ENCODE data around the gene BAMBI.

DNA sequence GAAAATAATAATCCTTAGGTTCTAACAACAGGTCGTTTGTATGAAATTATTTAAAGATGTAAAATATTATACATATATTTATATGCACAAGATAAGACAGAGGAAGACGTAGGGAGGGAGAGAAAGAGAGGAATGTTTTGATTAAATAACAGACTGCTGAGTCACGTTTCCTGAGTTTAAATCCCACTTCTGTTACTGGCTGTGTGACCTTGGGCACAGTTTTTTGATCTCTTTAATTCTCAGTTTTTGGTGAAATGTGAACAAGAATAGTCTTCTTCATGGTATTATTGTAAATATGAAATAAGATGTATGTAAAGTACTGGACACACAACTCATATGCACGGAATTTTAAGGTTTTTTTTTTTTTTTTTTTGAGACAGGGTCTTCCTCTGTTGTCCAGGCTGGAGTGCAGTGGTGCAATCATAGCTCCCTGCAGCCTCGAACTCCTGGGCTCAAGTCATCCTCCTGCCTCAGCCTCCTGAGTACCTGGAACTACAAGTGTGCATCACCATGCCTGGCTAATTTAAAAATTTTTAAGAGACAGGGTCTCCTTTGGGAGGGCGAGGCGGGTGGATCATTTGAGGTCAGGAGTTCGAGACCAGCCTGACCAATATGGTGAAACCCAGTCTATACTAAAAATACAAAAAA, 42.6 kb downstream of the BAMBI start:
- TF ChIP-seq, protein P1, sequence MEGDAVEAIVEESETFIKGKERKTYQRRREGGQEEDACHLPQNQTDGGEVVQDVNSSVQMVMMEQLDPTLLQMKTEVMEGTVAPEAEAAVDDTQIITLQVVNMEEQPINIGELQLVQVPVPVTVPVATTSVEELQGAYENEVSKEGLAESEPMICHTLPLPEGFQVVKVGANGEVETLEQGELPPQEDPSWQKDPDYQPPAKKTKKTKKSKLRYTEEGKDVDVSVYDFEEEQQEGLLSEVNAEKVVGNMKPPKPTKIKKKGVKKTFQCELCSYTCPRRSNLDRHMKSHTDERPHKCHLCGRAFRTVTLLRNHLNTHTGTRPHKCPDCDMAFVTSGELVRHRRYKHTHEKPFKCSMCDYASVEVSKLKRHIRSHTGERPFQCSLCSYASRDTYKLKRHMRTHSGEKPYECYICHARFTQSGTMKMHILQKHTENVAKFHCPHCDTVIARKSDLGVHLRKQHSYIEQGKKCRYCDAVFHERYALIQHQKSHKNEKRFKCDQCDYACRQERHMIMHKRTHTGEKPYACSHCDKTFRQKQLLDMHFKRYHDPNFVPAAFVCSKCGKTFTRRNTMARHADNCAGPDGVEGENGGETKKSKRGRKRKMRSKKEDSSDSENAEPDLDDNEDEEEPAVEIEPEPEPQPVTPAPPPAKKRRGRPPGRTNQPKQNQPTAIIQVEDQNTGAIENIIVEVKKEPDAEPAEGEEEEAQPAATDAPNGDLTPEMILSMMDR (IDR thresholded peaks at IDR 0.05; ENCODE audit: low read length): no peak
- TF ChIP-seq EZH2 (IDR thresholded peaks at IDR 0.05; ENCODE audit: borderline replicate concordance, low read length): no peak
